Omental fat pad (tissue), 4 donors: ENCODE data around the gene AOC3. TPM values are rescaled to one million over a fixed set of nuclear protein-coding genes. Genes with fewer than 3 reads are reported as not detected.
"Not testable (repeated sequence)": the region's sequence is repeated elsewhere in the genome, so short reads cannot be mapped to it uniquely, and the experiment has no call there.

Source experiments
- ATAC-seq: fragments of 150-250 bp; one replicate; pipeline ENCODE4 v1.9.1; 2016; ENCODE audit warnings: mild to moderate bottlenecking, moderate library complexity; ENCODE audit not compliant: low FRiP score
- DNase-seq: peaks from one replicate; pipeline ENCODE4 v3.0.0-alpha.2; 2019; ENCODE audit warnings: low spot score
- total RNA-seq, 4 donors: library from RNA; depleted of rRNA; stranded (reverse); fragments of >200 nt; gene quantifications; one replicate each; pipeline ENCODE4 v1.1.0, GENCODE V29; 2016
- TF ChIP-seq, protein P1 (sequence below), 3 donors: fragments of 450-650 bp; IDR thresholded peaks; one replicate each; pipeline ENCODE4 v1.5.1; 2016 to 2017; ENCODE audit warnings: antibody characterized with exemption in 3 of 3, mild to moderate bottlenecking in 3 of 3, moderate library complexity in 2 of 3

AOC3 gene
- total RNA-seq, 4 donors from 2014 or later: 106 to 221 (median 175) TPM

DNA sequence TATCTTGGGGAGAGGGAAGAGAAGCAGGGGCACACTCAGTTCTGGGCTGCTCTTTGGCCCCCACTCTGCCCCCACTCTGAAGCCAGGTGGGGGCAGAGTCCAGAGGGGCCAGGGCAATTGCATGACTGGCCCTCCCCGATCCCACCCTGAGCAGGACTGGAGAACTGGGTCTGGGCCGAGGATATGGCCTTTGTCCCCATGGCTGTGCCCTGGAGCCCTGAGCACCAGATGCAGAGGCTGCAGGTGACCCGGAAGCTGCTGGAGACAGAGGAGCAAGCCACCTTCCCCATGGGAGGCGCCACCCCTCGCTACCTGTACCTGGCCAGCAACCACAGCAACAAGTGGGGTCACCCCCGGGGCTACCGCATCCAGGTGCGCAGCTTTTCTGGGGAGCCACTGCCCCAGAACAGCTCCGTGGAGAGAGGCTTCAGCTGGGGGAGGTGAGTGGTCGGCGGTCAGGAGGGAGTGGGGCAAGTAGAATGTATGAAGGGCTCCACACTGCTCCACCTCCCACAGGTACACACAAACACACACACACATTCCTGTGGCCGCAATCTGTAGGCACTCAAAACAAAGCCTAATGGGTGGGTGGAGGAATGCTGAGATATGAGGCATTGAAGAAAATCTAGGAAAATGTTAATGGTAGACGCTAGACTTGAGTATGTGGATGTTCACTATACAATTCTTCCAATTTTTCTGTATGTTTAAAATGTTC is 21.4 kb downstream of the AOC3 start:
- DNase-seq: no peak
- TF ChIP-seq, protein P1, sequence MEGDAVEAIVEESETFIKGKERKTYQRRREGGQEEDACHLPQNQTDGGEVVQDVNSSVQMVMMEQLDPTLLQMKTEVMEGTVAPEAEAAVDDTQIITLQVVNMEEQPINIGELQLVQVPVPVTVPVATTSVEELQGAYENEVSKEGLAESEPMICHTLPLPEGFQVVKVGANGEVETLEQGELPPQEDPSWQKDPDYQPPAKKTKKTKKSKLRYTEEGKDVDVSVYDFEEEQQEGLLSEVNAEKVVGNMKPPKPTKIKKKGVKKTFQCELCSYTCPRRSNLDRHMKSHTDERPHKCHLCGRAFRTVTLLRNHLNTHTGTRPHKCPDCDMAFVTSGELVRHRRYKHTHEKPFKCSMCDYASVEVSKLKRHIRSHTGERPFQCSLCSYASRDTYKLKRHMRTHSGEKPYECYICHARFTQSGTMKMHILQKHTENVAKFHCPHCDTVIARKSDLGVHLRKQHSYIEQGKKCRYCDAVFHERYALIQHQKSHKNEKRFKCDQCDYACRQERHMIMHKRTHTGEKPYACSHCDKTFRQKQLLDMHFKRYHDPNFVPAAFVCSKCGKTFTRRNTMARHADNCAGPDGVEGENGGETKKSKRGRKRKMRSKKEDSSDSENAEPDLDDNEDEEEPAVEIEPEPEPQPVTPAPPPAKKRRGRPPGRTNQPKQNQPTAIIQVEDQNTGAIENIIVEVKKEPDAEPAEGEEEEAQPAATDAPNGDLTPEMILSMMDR (IDR thresholded peaks at IDR 0.05): no peak
- ATAC-seq: no peak

DNA sequence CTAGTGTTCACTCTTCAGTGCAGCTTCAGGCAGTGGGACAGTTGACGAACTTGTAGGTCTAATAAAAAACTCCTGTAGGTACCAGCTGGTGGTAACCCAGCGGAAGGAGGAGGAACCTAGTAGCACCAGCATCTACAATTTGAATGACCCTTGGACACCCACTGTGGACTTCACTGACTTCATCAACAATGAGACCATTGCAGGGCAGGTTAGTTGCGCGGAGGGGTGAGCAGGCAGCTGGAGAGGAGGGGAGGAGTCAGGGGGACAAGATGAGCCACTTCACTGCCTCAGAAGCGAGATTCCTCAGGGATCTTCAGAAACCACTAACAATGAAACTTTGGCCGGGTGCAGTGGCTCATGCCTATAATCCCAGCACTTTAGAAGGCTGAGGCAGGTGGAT is 22.3 kb downstream of the AOC3 start:
- DNase-seq (no peak), ATAC-seq (no peak)
- TF ChIP-seq, protein P1 (IDR thresholded peaks at IDR 0.05): no peak

DNA sequence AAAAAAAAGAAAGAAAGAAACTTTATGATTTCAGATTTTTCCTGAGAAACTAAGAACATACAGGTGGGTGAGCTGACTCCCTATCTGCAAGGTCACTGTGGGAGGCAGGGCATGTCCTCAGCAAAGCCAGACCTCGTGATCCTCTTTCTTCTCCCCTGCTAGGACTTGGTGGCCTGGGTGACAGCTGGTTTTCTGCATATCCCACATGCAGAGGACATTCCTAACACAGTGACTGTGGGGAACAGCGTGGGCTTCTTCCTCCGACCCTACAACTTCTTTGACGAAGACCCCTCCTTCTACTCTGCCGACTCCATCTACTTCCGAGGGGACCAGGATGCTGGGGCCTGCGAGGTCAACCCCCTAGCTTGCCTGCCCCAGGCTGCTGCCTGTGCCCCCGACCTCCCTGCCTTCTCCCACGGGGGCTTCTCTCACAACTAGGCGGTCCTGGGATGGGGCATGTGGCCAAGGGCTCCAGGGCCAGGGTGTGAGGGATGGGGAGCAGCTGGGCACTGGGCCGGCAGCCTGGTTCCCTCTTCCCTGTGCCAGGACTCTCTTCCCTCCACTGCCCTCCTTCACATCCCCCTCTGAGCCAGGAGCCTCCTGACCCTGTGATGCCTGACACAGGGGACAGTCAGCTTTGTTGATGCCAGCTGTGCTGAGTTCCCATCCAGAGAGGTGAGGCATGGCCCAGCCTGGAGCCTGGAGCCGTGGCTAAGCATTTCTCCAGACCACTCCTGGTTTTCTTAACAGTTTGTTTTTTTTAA is 23.1 kb downstream of the AOC3 start:
- ATAC-seq, DNase-seq: not testable (repeated sequence)

DNA sequence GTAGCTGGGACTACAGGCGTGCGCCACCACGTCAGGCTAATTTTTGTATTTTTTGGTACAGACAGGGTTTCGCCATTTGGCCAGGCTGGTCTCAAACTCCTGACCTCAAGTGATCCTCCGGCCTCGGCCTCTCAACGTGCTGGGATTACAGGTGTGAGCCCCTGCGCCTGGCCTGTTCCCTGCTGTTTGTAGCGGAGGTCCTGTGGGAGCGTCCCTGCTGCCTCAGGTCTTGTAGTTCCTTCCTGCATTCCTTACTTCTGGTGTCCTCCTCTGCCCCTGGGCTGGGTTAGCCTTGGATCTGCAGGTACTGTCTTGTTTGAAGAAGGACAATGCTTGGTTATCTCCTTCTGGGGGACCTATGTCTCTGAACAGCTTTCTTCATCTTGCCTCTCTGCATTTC is 26.0 kb downstream of the AOC3 start:
- TF ChIP-seq, protein P1 (IDR thresholded peaks at IDR 0.05): no peak
- DNase-seq (no peak), ATAC-seq (no peak)

DNA sequence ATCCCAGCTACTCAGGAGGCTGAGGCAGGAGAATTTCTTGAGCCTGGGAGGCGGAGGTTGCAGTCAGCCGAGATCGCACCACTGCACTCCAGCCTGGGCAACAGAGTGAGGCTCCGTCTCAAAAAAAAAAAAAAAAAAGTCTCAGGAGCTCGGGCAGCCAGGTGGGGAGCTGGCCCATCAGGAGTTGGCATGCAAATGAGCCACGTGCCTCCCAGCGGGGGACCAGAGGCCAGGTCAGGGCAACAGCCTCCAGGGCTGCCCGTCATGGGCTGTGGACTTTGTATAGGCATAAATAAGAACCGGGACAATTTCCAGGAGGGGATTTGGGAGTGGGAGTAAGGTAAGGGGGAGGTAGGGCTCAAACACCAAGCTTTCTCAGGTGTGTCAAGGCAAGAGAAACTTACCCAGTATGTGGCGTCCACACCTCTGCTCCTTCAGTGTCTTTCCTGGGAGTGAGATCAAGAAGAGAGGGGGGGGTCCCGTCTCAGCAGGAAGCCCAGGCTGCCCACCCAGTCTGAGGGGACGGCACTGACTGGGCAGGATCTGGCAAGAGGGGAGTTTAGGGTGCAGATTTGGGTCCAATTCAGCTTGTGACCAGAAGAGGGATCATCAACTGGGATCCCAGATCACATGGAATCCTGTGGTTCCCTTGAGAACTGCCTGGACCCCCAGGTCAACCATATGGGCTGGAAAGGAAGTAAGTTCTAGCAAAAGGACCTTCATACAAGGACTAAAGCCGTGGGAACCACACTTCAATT is 27.3 kb downstream of the AOC3 start:
- DNase-seq: no peak
- TF ChIP-seq, protein P1 (IDR thresholded peaks at IDR 0.05): no peak
- no peak for ATAC-seq

DNA sequence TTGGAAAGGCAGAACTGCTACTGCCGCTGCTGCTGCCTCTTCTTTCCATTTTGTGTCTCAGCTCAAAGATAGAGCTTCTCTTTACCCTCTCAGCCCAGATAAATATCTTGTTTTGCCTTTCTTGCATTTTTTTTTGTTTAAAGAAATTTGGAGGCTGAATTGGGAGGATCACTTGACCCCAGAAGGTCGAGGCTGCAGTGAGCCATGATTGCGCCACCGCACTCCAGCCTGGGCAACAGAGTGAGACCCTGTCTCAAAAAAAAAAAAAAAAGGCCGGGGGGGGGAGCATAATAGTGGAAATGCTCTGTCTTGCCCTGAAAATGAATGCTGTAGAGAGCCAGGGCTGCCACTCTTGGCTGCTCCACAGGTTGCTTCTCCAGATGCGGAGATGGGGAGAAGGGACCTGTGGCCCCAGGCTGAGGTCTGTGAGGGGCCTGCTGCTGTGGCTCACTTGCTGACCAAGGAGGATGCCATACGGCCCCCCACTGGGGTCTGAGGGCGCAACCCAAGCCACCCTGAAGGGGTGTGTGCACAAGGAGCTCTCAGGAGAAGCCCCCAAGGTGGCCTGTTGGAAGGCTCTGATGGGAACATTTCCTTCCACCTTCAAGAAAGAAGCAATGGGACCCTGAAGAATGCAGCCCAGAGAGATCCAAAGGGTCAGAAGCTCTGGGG is 28.1 kb downstream of the AOC3 start:
- no peak for DNase-seq
- ATAC-seq: no peak
- TF ChIP-seq, protein P1 (IDR thresholded peaks at IDR 0.05): no peak

DNA sequence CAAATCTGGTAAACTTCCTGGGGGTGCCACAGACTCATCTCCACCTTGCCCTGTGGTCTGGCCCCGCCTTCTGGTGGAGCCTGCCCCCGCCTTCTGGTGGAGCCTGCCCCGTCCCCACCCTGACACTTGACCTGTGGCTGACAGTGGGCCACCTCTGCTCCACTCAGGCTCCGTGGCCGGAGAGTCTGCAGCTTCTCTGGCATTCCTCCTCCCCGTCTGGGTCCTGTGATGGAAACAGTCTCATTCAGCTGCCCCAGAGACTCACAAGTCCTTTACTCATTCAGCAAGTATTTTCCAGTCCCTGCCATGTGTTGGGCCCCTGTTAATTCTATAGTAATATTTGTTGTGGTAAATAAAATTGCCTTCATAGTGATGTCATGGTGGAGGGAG is 28.6 kb downstream of the AOC3 start:
- ATAC-seq (no peak), DNase-seq (no peak)

More for the DNA sequence above, 28.6 kb downstream of the AOC3 start:
- TF ChIP-seq, protein P1 (IDR thresholded peaks at IDR 0.05): no peak
